ENCODE data around the gene SPATA12. TPM values are rescaled to one million over a fixed set of nuclear protein-coding genes. Genes with fewer than 3 reads are reported as not detected.
A peak's percentile ranks its signal among the peaks of the same experiment; 100 is the strongest.

SPATA12 gene
- total RNA-seq, 1 donor from 2014 or later: not detected

DNA sequence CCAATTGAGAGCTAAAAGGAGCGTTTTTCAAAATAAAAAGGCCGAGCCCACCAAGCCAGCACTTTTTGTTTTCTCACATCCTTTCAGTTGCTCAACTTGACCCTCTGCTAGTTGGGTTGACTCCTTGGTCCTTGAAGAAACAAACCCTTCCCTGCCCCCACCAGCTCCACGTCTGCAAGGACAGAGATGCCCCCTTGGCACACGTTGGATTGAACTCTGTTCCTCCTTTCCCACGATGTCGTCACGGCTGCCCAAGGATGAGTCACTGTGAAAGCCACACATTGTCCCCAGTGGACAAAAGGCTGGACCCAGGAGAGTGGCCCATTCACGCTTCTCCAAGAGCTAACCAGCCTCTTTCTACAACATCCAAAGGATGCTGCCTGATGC lies 43.0 kb upstream of the SPATA12 start:
- no peaks in the 10 kb centered on the region for H3K27me3 ChIP-seq
- no peaks in the 10 kb centered on the region for H3K9me3 ChIP-seq
- TF ChIP-seq, protein P1, sequence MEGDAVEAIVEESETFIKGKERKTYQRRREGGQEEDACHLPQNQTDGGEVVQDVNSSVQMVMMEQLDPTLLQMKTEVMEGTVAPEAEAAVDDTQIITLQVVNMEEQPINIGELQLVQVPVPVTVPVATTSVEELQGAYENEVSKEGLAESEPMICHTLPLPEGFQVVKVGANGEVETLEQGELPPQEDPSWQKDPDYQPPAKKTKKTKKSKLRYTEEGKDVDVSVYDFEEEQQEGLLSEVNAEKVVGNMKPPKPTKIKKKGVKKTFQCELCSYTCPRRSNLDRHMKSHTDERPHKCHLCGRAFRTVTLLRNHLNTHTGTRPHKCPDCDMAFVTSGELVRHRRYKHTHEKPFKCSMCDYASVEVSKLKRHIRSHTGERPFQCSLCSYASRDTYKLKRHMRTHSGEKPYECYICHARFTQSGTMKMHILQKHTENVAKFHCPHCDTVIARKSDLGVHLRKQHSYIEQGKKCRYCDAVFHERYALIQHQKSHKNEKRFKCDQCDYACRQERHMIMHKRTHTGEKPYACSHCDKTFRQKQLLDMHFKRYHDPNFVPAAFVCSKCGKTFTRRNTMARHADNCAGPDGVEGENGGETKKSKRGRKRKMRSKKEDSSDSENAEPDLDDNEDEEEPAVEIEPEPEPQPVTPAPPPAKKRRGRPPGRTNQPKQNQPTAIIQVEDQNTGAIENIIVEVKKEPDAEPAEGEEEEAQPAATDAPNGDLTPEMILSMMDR (IDR thresholded peaks at IDR 0.05): no peak
- H3K27ac ChIP-seq: no peak overlapping the region
- peak in 1 of 2 donors; percentile 72 for DNase-seq (ENCODE audit: low spot score in 2 of 2)
- H3K4me1 ChIP-seq: no peaks in the 10 kb centered on the region
- no peak overlapping the region for H3K4me3 ChIP-seq
- no peaks in the 10 kb centered on the region for H3K36me3 ChIP-seq
- intact Hi-C loops (cut with DNase I): no loop called here

DNA sequence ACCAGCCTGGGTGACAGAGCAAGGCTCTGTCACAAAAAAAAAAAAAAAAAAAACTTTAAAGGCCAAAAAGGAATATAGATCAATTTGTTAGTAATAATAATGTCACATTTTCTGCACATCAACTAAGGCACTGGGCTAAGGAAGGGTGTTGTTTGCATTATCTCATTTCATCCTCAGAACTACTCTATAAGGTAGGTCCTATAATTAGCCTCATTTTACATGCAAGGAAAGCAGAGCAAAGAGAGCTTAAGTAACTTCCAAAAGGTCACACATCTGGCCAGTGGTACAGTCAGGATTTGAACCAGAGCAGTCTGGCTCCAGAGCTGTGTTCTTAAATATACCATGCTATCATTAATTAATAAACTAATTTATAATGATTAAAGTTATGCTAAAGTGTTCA lies 42.2 kb upstream of the SPATA12 start:
- no peak overlapping the region for H3K27ac ChIP-seq
- no peaks in the 10 kb centered on the region for H3K27me3 ChIP-seq
- TF ChIP-seq, protein P1 (IDR thresholded peaks at IDR 0.05): no peak
- no peak for DNase-seq (ENCODE audit: low spot score in 2 of 2)
- H3K36me3 ChIP-seq: no peaks in the 10 kb centered on the region
- intact Hi-C loops (cut with DNase I): no loop called here
- H3K4me1 ChIP-seq: no peaks in the 10 kb centered on the region
- H3K9me3 ChIP-seq: no peaks in the 10 kb centered on the region
- no peak overlapping the region for H3K4me3 ChIP-seq

DNA sequence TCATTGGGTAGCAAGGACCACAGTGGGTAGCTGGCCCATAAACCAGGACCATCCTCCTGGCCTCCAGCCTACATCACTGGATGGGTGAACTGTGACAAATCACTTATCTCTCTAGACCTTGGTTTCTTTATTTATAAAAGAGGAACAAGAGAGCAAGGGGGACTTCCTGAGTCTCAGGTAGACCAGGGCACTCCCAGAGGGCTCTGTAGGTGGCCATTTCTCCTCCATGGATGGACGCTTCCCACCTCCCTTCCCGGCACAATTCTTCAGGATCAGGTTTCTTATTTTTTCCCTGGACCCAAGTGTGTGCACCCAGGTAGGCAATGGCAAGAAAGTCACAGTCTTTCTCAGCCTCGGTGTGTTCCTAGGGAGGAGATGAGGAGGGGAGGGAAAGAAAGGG lies 41.4 kb upstream of the SPATA12 start:
- TF ChIP-seq, protein P1 (IDR thresholded peaks at IDR 0.05): no peak
- Histone ChIP-seq H3K9me3 (no peaks in the 10 kb centered on the region), H3K4me1 (no peaks in the 10 kb centered on the region), H3K27me3 (no peaks in the 10 kb centered on the region), H3K4me3 (no peak overlapping the region), H3K36me3 (no peaks in the 10 kb centered on the region), H3K27ac (no peak overlapping the region)
- no peak for DNase-seq (ENCODE audit: low spot score in 2 of 2)
- intact Hi-C loops (cut with DNase I): no loop called here

DNA sequence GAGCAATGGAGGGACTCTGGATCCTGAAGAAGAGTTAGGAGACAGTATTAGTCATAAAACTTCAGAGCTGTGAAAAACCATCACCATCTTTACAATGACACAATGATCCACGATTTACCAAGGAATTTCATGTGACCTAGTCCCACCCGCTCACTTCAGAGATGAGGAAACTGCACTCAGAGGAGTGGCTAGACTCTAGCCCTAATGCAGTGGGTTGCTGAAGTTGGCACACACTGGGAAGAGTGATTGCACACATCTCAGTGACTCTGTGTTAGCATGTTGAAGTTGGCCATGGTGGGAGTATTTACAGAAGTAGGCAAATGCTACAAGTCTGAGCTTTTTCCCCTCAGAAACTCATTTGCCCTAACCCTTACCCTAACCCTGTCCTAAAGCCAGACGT lies 35.2 kb upstream of the SPATA12 start:
- intact Hi-C loops (cut with DNase I): no loop called here

DNA sequence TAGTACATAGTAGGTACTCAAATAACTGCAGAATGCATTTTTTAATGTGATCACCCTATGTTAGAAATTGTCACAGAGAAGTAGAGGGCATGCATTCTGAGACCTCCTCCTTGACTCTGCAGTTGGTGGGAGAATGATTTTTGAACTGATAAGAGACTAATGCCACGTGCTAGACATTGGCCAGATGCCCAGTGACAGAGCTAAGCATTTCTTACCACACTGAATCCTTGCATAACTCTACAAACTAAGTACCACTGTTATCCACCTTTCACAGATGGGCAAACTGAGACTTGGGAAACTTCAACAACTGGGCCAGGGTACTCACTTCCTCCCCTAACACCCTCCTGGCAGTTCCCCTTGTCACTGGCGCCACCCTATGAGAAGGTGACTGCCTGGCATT lies 33.5 kb upstream of the SPATA12 start:
- no peaks in the 10 kb centered on the region for H3K9me3 ChIP-seq
- no peak overlapping the region for H3K4me3 ChIP-seq
- no peaks in the 10 kb centered on the region for H3K4me1 ChIP-seq
- intact Hi-C loops (cut with DNase I): no loop called here
- H3K27ac ChIP-seq: no peak overlapping the region
- H3K27me3 ChIP-seq: no peaks in the 10 kb centered on the region
- TF ChIP-seq, protein P1 (IDR thresholded peaks at IDR 0.05): no peak
- no peaks in the 10 kb centered on the region for H3K36me3 ChIP-seq
- DNase-seq (ENCODE audit: low spot score in 2 of 2): no peak

More for the DNA sequence above, 35.2 kb upstream of the SPATA12 start:
- no peak overlapping the region for H3K4me3 ChIP-seq
- TF ChIP-seq, protein P1 (IDR thresholded peaks at IDR 0.05): no peak
- H3K9me3 ChIP-seq: no peaks in the 10 kb centered on the region
- H3K27ac ChIP-seq: no peak overlapping the region
- no peaks in the 10 kb centered on the region for H3K27me3 ChIP-seq
- no peaks in the 10 kb centered on the region for H3K36me3 ChIP-seq
- no peaks in the 10 kb centered on the region for H3K4me1 ChIP-seq
- DNase-seq (ENCODE audit: low spot score in 2 of 2): no peak

DNA sequence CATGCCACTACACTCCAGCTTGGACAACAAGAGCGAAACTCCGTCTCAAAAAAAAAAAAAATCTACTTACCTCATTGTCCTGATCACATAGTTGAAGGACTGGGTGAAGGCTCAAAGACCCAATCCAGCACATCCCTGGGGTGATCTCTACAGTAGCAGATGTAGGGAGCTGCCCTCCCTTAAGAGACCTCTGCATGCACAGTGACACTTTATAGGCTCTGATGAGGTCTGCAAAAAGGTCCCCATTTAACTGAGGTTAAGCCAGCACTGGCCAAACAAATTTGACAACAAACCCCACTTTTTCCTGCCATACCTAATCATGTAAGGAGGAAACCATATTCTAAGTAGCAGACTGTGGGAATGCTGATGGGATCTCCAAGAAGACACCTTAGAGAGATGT lies 31.1 kb upstream of the SPATA12 start:
- intact Hi-C loops (cut with DNase I): no loop called here
- no peaks in the 10 kb centered on the region for H3K36me3 ChIP-seq

More for the DNA sequence above, 31.1 kb upstream of the SPATA12 start:
- no peak overlapping the region for H3K4me3 ChIP-seq
- H3K27me3 ChIP-seq: no peaks in the 10 kb centered on the region
- no peak overlapping the region for H3K27ac ChIP-seq
- no peaks in the 10 kb centered on the region for H3K4me1 ChIP-seq
- no peak for DNase-seq (ENCODE audit: low spot score in 2 of 2)
- TF ChIP-seq, protein P1 (IDR thresholded peaks at IDR 0.05): no peak
- no peaks in the 10 kb centered on the region for H3K9me3 ChIP-seq

Measured in ascending aorta (tissue), 2 donors.